Measurements from ENCODE around the gene TMIE. TPM values are rescaled to one million over a fixed set of nuclear protein-coding genes. Genes with fewer than 3 reads are reported as not detected.

Gene TMIE
- total and polyA plus RNA-seq, 7 donors = 0.27 to 2.2 (median 0.40) TPM

DNA sequence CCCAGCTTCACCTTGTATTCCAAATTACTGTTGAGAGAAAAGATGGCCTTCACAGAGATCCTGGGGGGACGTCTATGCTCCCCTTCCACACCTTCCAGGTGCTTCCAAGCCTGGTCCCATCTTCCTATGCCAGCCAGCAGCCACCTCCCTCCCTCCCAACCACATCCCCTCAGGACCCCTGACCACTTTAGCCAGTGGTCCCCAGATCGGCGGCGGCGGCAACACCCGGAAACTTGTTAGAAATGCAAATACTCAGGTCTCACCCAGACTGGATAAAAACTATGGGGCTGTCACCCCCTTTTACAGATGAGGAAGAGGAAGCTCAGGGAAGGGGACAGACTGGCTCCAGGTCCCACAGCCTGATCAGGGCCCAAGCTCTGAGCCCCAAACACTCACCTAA lies 54.5 kb downstream of the TMIE start:
- H3K27me3 ChIP-seq (ENCODE audit: insufficient read depth in 3 of 3, low read length in 2 of 3) = no peaks in the 10 kb centered on the region
- H3K4me1 ChIP-seq = no peaks in the 10 kb centered on the region
- 90 to 94% (median 91%) methylated on average over 6 of the region's 6 CpGs for WGBS, 3 donors
- H3K36me3 ChIP-seq (ENCODE audit: insufficient read depth in 1 of 2, low read depth in 1 of 2) = no peaks in the 10 kb centered on the region
- H3K27ac ChIP-seq = no peak overlapping the region
- intact Hi-C loops (cut with DNase I) = no loop called here
- DNase-seq (no peak), ATAC-seq (no peak)
- TF ChIP-seq, protein P1, sequence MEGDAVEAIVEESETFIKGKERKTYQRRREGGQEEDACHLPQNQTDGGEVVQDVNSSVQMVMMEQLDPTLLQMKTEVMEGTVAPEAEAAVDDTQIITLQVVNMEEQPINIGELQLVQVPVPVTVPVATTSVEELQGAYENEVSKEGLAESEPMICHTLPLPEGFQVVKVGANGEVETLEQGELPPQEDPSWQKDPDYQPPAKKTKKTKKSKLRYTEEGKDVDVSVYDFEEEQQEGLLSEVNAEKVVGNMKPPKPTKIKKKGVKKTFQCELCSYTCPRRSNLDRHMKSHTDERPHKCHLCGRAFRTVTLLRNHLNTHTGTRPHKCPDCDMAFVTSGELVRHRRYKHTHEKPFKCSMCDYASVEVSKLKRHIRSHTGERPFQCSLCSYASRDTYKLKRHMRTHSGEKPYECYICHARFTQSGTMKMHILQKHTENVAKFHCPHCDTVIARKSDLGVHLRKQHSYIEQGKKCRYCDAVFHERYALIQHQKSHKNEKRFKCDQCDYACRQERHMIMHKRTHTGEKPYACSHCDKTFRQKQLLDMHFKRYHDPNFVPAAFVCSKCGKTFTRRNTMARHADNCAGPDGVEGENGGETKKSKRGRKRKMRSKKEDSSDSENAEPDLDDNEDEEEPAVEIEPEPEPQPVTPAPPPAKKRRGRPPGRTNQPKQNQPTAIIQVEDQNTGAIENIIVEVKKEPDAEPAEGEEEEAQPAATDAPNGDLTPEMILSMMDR (IDR thresholded peaks at IDR 0.05) = no peak
- H3K4me3 ChIP-seq = no peak overlapping the region
- H3K9me3 ChIP-seq = no peaks in the 10 kb centered on the region

DNA sequence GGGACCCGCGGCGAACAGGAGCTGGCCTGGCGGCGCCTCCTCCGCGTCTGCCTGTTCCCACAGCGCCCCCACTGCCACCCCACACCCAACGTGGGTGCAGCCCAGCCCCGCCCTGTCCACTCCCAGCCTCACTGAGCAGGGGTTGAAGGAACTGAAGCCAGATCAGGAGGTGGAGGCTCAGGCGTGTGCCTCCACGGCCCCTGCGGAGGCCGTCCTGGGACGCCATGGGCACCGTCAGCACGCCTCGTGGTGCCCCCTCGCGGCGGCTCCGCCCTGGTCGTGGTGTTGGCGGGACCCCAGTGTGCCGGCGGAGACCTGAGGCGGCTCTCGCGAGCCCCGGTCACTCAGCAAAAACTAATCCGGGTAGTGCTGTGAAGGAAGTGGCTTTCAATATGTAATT lies 55.5 kb downstream of the TMIE start:
- intact Hi-C loops (cut with DNase I) = no loop called here

DNA sequence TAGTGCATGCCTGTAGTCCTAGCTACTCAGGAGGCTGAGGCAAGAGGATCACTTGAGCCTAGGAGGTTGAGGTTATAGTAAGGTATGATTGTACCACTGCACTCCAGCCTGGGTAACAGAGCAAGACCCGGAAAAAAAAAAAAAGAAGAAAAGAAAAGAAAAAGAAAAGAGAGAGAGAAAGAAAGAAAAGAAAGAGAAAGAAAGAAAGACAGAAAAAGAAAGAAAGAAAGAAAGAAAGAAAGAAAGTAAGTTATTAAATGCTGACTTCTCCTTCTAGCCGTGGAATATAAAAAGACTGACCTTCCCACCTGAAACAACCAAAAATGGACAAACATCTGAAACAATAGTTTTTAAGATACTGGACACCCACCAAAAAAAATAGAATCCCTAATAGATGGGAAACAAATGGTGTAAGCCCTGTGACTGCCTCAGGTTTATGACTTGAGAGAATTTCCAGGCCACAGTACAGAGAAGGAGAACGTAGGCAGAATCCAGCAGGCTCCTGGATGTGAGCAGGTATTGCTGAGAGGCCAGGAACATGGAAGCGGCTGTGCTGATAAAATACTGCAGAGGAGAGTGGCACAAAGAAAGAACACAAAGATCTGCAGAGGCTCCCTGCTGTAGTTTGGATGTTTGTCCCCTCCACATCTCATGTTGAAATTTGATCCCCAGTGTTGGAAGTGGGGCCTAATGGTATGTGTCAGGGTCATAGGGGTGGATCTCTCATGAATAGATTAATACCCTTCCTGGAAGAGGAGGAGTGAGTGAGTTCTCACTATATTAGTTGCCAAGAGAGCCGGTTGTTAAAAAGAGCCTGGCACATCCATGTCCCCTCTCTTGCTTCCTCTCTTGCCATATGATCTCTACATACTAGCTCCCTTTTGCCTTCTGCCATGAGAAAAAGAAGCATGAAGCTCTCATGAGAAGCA lies 58.3 kb downstream of the TMIE start:
- Histone ChIP-seq H3K4me3 (no peak overlapping the region), H3K4me1 (no peaks in the 10 kb centered on the region), H3K36me3 (ENCODE audit: insufficient read depth in 1 of 2, low read depth in 1 of 2) (no peaks in the 10 kb centered on the region), H3K9me3 (peaks cover 6% of the 10 kb centered on the region), H3K27me3 (ENCODE audit: insufficient read depth in 3 of 3, low read length in 2 of 3) (no peaks in the 10 kb centered on the region), H3K27ac (no peak overlapping the region)
- DNase-seq = no peak
- 56 to 68% (median 60%) methylated on average over 5 of the region's 5 CpGs for WGBS, 3 donors
- TF ChIP-seq, protein P1 (IDR thresholded peaks at IDR 0.05) = no peak
- ATAC-seq = peak in 2 of 4 donors; percentile 56 to 58
- intact Hi-C loops (cut with DNase I) = no loop called here

More for the DNA sequence above, 55.5 kb downstream of the TMIE start:
- Histone ChIP-seq H3K4me1 (no peaks in the 10 kb centered on the region), H3K4me3 (no peak overlapping the region), H3K9me3 (no peaks in the 10 kb centered on the region), H3K36me3 (ENCODE audit: insufficient read depth in 1 of 2, low read depth in 1 of 2) (no peaks in the 10 kb centered on the region), H3K27me3 (ENCODE audit: insufficient read depth in 3 of 3, low read length in 2 of 3) (no peaks in the 10 kb centered on the region), H3K27ac (no peak overlapping the region)
- TF ChIP-seq, protein P1 (IDR thresholded peaks at IDR 0.05) = no peak
- 90 to 94% (median 92%) methylated on average over 29 to 31 of the region's 31 CpGs for WGBS, 3 donors
- ATAC-seq = peak in 1 of 4 donors; percentile 16
- DNase-seq = no peak

Other genes starting within 250 kb of the TMIE start
- gene LTF, start 236.5 kb upstream of the TMIE start, total RNA-seq = 1 to 10 TPM; 2.0 to 3.8 (median 3.2) TPM
- gene LTF, start 236.5 kb upstream of the TMIE start, polyA plus RNA-seq = 1 to 10 TPM in 1 of 3 donors, under 1 TPM in 2; 0.73 to 1.9 (median 0.94) TPM
- gene RTP3, start 203.4 kb upstream of the TMIE start, total RNA-seq = not detected
- under 1 TPM in 1 of 3 donors, not detected in 2; 0.01 TPM for gene RTP3, start 203.4 kb upstream of the TMIE start, polyA plus RNA-seq
- gene LRRC2, start 135.1 kb upstream of the TMIE start, total RNA-seq = 100 to 1,000 TPM in 1 of 4 donors, 10 to 100 TPM in 3; 65.1 to 160 (median 95.6) TPM
- 10 to 100 TPM in 2 of 3 donors, 1 to 10 TPM in 1; 8.3 to 60.3 (median 57.9) TPM for gene LRRC2, start 135.1 kb upstream of the TMIE start, polyA plus RNA-seq
- under 1 TPM in 1 of 4 donors, not detected in 3; 0.96 TPM for gene FAM240A, start 88.9 kb upstream of the TMIE start, total RNA-seq
- gene FAM240A, start 88.9 kb upstream of the TMIE start, polyA plus RNA-seq = under 1 TPM; 0.01 to 0.14 (median 0.04) TPM
- gene ALS2CL, start 7.7 kb upstream of the TMIE start, total RNA-seq = 10 to 100 TPM in 1 of 4 donors, 1 to 10 TPM in 3; 5.0 to 10.1 (median 8.0) TPM
- gene ALS2CL, start 7.7 kb upstream of the TMIE start, polyA plus RNA-seq = 1 to 10 TPM; 5.2 to 6.6 (median 5.5) TPM
- under 1 TPM in 3 of 4 donors, not detected in 1; 0.12 to 0.34 (median 0.23) TPM for gene PRSS50, start 16.5 kb downstream of the TMIE start, total RNA-seq
- under 1 TPM; 0.01 to 0.15 (median 0.07) TPM for gene PRSS50, start 16.5 kb downstream of the TMIE start, polyA plus RNA-seq
- 1,000 to 10,000 TPM in 2 of 4 donors, 100 to 1,000 TPM in 2; 395 to 2,071 (median 1,091) TPM for gene MYL3, start 162.1 kb downstream of the TMIE start, total RNA-seq
- 1,000 to 10,000 TPM in 2 of 3 donors, 100 to 1,000 TPM in 1; 555 to 3,091 (median 2,834) TPM for gene MYL3, start 162.1 kb downstream of the TMIE start, polyA plus RNA-seq
- gene PTH1R, start 176.3 kb downstream of the TMIE start, total RNA-seq = 1 to 10 TPM; 1.1 to 5.9 (median 4.1) TPM
- gene PTH1R, start 176.3 kb downstream of the TMIE start, polyA plus RNA-seq = 1 to 10 TPM; 4.0 to 5.2 (median 4.2) TPM